WERI-Rb-1 (cell line): Measurements from ENCODE around the gene RPTOR.
"Not testable (repeated sequence)": the region's sequence is repeated elsewhere in the genome, so short reads cannot be mapped to it uniquely, and the experiment has no call there.

Experiments used
- DNase-seq: peaks from one replicate; pipeline ENCODE4 v3.0.0-alpha.2; 2020
- H3K27ac ChIP-seq: fragments of 250-450 bp; sonication (Bioruptor Pico); 2 replicates; pipeline ENCODE4 v1.5.1; 2020; ENCODE audit warnings: mild to moderate bottlenecking, moderate library complexity
- H3K27me3 ChIP-seq: fragments of 250-450 bp; sonication (Bioruptor Pico); 2 replicates; pipeline ENCODE4 v1.5.1; 2021; ENCODE audit warnings: mild to moderate bottlenecking, low read depth, moderate library complexity; ENCODE audit not compliant: insufficient read depth, severe bottlenecking
- H3K36me3 ChIP-seq: fragments of 250-450 bp; sonication (Bioruptor Pico); 2 replicates; pipeline ENCODE4 v1.5.1; 2020; ENCODE audit warnings: mild to moderate bottlenecking, moderate library complexity
- H3K4me3 ChIP-seq: 2 replicates; pipeline ENCODE4 v1.5.1; 2011; ENCODE audit warnings: low read depth, mild to moderate bottlenecking, control low read depth, low read length
- H3K9me3 ChIP-seq: fragments of 250-450 bp; sonication (Bioruptor Pico); 2 replicates; pipeline ENCODE4 v1.5.1; 2021; ENCODE audit warnings: mild to moderate bottlenecking, moderate library complexity; ENCODE audit not compliant: severe bottlenecking
- CTCF ChIP-seq: IDR thresholded peaks from 2 replicates; pipeline ENCODE4 v1.5.1; 2011; ENCODE audit warnings: low read depth, mild to moderate bottlenecking, control low read depth, inconsistent platforms, low read length

RPTOR gene

GRCh38 chr17:80573701-80574100, 29.1 kb downstream of the RPTOR start:
- TF ChIP-seq CTCF, result no peak
- Histone ChIP-seq H3K36me3 (peaks cover 6% of the 10 kb centered on the region), H3K27ac (no peak overlapping the region), H3K4me3 (no peak overlapping the region), H3K9me3 (no peaks in the 10 kb centered on the region), H3K27me3 (no peaks in the 10 kb centered on the region)
- no peak for DNase-seq

GRCh38 chr17:80574496-80574895, 29.9 kb downstream of the RPTOR start:
- Histone ChIP-seq H3K27ac (no peak overlapping the region), H3K9me3 (no peaks in the 10 kb centered on the region), H3K27me3 (no peaks in the 10 kb centered on the region), H3K4me3 (no peak overlapping the region), H3K36me3 (peaks cover 6% of the 10 kb centered on the region)
- TF ChIP-seq CTCF, result no peak
- DNase-seq, result no peak

- DNase-seq, result peak; percentile 97
- no peak overlapping the region for H3K4me3 ChIP-seq
- peaks cover 10% of the 10 kb centered on the region for H3K36me3 ChIP-seq
- TF ChIP-seq CTCF, result peak; percentile 100
- H3K27ac ChIP-seq, result peak overlapping the region; percentile 28
- H3K27me3 ChIP-seq, result no peaks in the 10 kb centered on the region
- no peaks in the 10 kb centered on the region for H3K9me3 ChIP-seq
These were observed 30.6 kb downstream of the RPTOR start for GRCh38 chr17:80575057-80575875.

- no peak for DNase-seq
- Histone ChIP-seq H3K9me3 (no peaks in the 10 kb centered on the region), H3K27me3 (no peaks in the 10 kb centered on the region), H3K36me3 (peaks cover 15% of the 10 kb centered on the region), H3K27ac (no peak overlapping the region), H3K4me3 (no peak overlapping the region)
- no peak for TF ChIP-seq CTCF
These were observed 33.4 kb downstream of the RPTOR start for GRCh38 chr17:80577876-80578570.

GRCh38 chr17:80578668-80579388, 34.2 kb downstream of the RPTOR start:
- DNase-seq, H3K9me3 ChIP-seq, H3K4me3 ChIP-seq, H3K27me3 ChIP-seq, H3K27ac ChIP-seq: not testable (repeated sequence)
- H3K36me3 ChIP-seq, result peaks cover 15% of the 10 kb centered on the region

- Histone ChIP-seq H3K4me3 (no peak overlapping the region), H3K27me3 (no peaks in the 10 kb centered on the region), H3K36me3 (peaks cover 15% of the 10 kb centered on the region), H3K9me3 (no peaks in the 10 kb centered on the region), H3K27ac (no peak overlapping the region)
- no peak for TF ChIP-seq CTCF
- DNase-seq, result no peak
These were observed 37.5 kb downstream of the RPTOR start for GRCh38 chr17:80582165-80582564.
